AG04449 (cell line): ENCODE results near the gene RBMS3.

Experiments
- CTCF ChIA-PET: fragments of 350-600 bp; formaldehyde crosslinking; extraction: SDS; loops from one replicate; lab custom pipeline; 2021; ENCODE audit warnings: antibody characterized with exemption; lab: Yijun Ruan, JAX
- POLR2A ChIA-PET: fragments of 400-600, 350-600 bp; formaldehyde crosslinking; extraction: SDS; loops from one replicate; lab custom pipeline; 2020; ENCODE audit warnings: antibody characterized with exemption, inconsistent platforms; lab: Yijun Ruan, JAX
- DNase-seq: peaks from one replicate; pipeline ENCODE4 v3.0.0-alpha.2; 2010; ENCODE audit warnings: low read depth, low spot score
- H3K4me3 ChIP-seq: 2 replicates; pipeline ENCODE4 v1.5.1; 2011; ENCODE audit warnings: low read depth, mild to moderate bottlenecking, control low read depth, low read length
- CTCF ChIP-seq: IDR thresholded peaks from one replicate; pipeline ENCODE4 v1.5.1; 2011; ENCODE audit warnings: mild to moderate bottlenecking, moderate library complexity, low read length, control low read depth, inconsistent platforms; ENCODE audit not compliant: insufficient read depth; ENCODE audit errors: missing control alignments

The RBMS3 gene

GRCh38 chr3:29746163-29746760, 465.4 kb downstream of the RBMS3 start:
- no peak overlapping the region for H3K4me3 ChIP-seq
- ChIA-PET POLR2A (no interaction called here), CTCF (no interaction called here)
- no peak for DNase-seq
- TF ChIP-seq CTCF, result no peak

GRCh38 chr3:29747991-29748390, 467.1 kb downstream of the RBMS3 start:
- no peak overlapping the region for H3K4me3 ChIP-seq
- ChIA-PET CTCF (no interaction called here), POLR2A (no interaction called here)
- no peak for TF ChIP-seq CTCF
- DNase-seq, result no peak

- no peak for DNase-seq
- ChIA-PET CTCF (interaction anchor here (0.8 kb wide), 1 partner anchor 9 kb away, joined by 3 read pairs; no protein-coding TSS in a partner anchor), POLR2A (no interaction called here)
- no peak overlapping the region for H3K4me3 ChIP-seq
- TF ChIP-seq CTCF, result no peak
Observed at GRCh38 chr3:29751647-29752314, 470.9 kb downstream of the RBMS3 start.

GRCh38 chr3:29754346-29754745, 473.5 kb downstream of the RBMS3 start:
- ChIA-PET POLR2A (no interaction called here), CTCF (interaction anchor here (1.1 kb wide), 1 partner anchor 10 kb away, joined by 3 read pairs; no protein-coding TSS in a partner anchor)
- DNase-seq, result no peak
- no peak overlapping the region for H3K4me3 ChIP-seq
- TF ChIP-seq CTCF, result no peak

GRCh38 chr3:29755416-29755815, 474.5 kb downstream of the RBMS3 start:
- no peak for DNase-seq
- no peak for TF ChIP-seq CTCF
- ChIA-PET POLR2A (no interaction called here), CTCF (no interaction called here)
- H3K4me3 ChIP-seq, result no peak overlapping the region

GRCh38 chr3:29757054-29757777, 476.3 kb downstream of the RBMS3 start:
- POLR2A ChIA-PET, result no interaction called here
- DNase-seq, result no peak
- CTCF ChIA-PET, result no interaction called here
- no peak for TF ChIP-seq CTCF
- no peak overlapping the region for H3K4me3 ChIP-seq
